Skeletal muscle tissue (tissue), 4 donors: ENCODE data around the gene TMEM214. TPM values are rescaled to one million over a fixed set of nuclear protein-coding genes. Genes with fewer than 3 reads are reported as not detected.

Experiments
- H3K27ac ChIP-seq: one replicate; pipeline ENCODE4 v1.7.0; 2013; ENCODE audit warnings: mild to moderate bottlenecking, low read depth, low read length, inconsistent platforms
- H3K27me3 ChIP-seq, 3 donors: one replicate each; pipeline ENCODE4 v1.7.0; 2013; ENCODE audit warnings: low read length in 3 of 3; ENCODE audit not compliant: control insufficient read depth in 3 of 3, insufficient read depth in 3 of 3
- H3K36me3 ChIP-seq, 3 donors: one replicate each; pipeline ENCODE4 v1.7.0; 2013; ENCODE audit warnings: low read length in 3 of 3; ENCODE audit not compliant: control insufficient read depth in 3 of 3, insufficient read depth in 3 of 3
- H3K4me1 ChIP-seq, 3 donors: one replicate each; pipeline ENCODE4 v1.7.0; 2013; ENCODE audit warnings: low read length in 3 of 3, mild to moderate bottlenecking in 3 of 3; ENCODE audit not compliant: control insufficient read depth in 3 of 3, insufficient read depth in 3 of 3
- H3K4me3 ChIP-seq, 3 donors: one replicate each; pipeline ENCODE4 v1.7.0; 2013; ENCODE audit warnings: low read length in 3 of 3
- H3K9ac ChIP-seq, 3 donors: one replicate each; pipeline ENCODE4 v1.7.0; 2013; ENCODE audit warnings: low read length in 3 of 3, mild to moderate bottlenecking in 3 of 3, moderate library complexity in 2 of 3, low read depth in 1 of 3
- H3K9me3 ChIP-seq, 3 donors: one replicate each; pipeline ENCODE4 v1.7.0; 2013; ENCODE audit warnings: low read length in 3 of 3; ENCODE audit not compliant: control insufficient read depth in 3 of 3
- total RNA-seq: library from RNA; depleted of rRNA; stranded (reverse); fragments of >200 nt; gene quantifications from one replicate; pipeline ENCODE4 v1.2.3, GENCODE V29; 2014
- donor health status: Osteomylitis.

Gene TMEM214
- total RNA-seq, 1 donor from 2014 or later, result 23.5 TPM

GRCh38 chr2:26997394-26997793, 35.4 kb upstream of the TMEM214 start:
- H3K36me3 ChIP-seq, result no peaks in the 10 kb centered on the region
- no peak overlapping the region for H3K27ac ChIP-seq
- no peaks in the 10 kb centered on the region for H3K27me3 ChIP-seq
- no peaks in the 10 kb centered on the region for H3K9me3 ChIP-seq
- H3K4me1 ChIP-seq, result peaks cover 0 to 17% (median 0%) of the 10 kb centered on the region in 3 donors
- H3K4me3 ChIP-seq, result no peak overlapping the region
- no peak overlapping the region for H3K9ac ChIP-seq

GRCh38 chr2:26998323-26998722, 34.4 kb upstream of the TMEM214 start:
- H3K27me3 ChIP-seq, result no peaks in the 10 kb centered on the region
- H3K4me3 ChIP-seq, result no peak overlapping the region
- H3K9ac ChIP-seq, result no peak overlapping the region

GRCh38 chr2:27000228-27000627, 32.5 kb upstream of the TMEM214 start:
- H3K27ac ChIP-seq, result no peak overlapping the region
- H3K9me3 ChIP-seq, result no peaks in the 10 kb centered on the region
- no peaks in the 10 kb centered on the region for H3K27me3 ChIP-seq
- H3K4me3 ChIP-seq, result no peak overlapping the region
- H3K4me1 ChIP-seq, result peaks cover 0 to 25% (median 0%) of the 10 kb centered on the region in 3 donors
- peaks cover 0 to 3% (median 0%) of the 10 kb centered on the region in 3 donors for H3K36me3 ChIP-seq
- no peak overlapping the region for H3K9ac ChIP-seq

More at GRCh38 chr2:26998323-26998722, 34.4 kb upstream of the TMEM214 start:
- Histone ChIP-seq H3K27ac (no peak overlapping the region), H3K9me3 (no peaks in the 10 kb centered on the region), H3K4me1 (peaks cover 0 to 17% (median 0%) of the 10 kb centered on the region in 3 donors), H3K36me3 (peaks cover 0 to 3% (median 0%) of the 10 kb centered on the region in 3 donors)

GRCh38 chr2:27000995-27001394, 31.8 kb upstream of the TMEM214 start:
- H3K27ac ChIP-seq, result no peak overlapping the region
- peaks cover 0 to 3% (median 0%) of the 10 kb centered on the region in 3 donors for H3K36me3 ChIP-seq
- H3K4me1 ChIP-seq, result peaks cover 0 to 25% (median 0%) of the 10 kb centered on the region in 3 donors
- H3K27me3 ChIP-seq, result no peaks in the 10 kb centered on the region
- no peak overlapping the region for H3K4me3 ChIP-seq
- no peak overlapping the region for H3K9ac ChIP-seq
- no peaks in the 10 kb centered on the region for H3K9me3 ChIP-seq

- H3K4me3 ChIP-seq, result no peak overlapping the region
- no peak overlapping the region for H3K27ac ChIP-seq
- no peaks in the 10 kb centered on the region for H3K27me3 ChIP-seq
- H3K36me3 ChIP-seq, result peaks cover 0 to 3% (median 0%) of the 10 kb centered on the region in 3 donors
- no peak overlapping the region for H3K9ac ChIP-seq
- no peaks in the 10 kb centered on the region for H3K9me3 ChIP-seq
- peaks cover 0 to 25% (median 0%) of the 10 kb centered on the region in 3 donors for H3K4me1 ChIP-seq
Measured at GRCh38 chr2:27001950-27002349, 30.8 kb upstream of the TMEM214 start.

- Histone ChIP-seq H3K27me3 (no peaks in the 10 kb centered on the region), H3K4me1 (peaks cover 0 to 22% (median 0%) of the 10 kb centered on the region in 3 donors), H3K9ac (no peak overlapping the region), H3K27ac (no peak overlapping the region), H3K36me3 (peaks cover 0 to 3% (median 0%) of the 10 kb centered on the region in 3 donors), H3K9me3 (no peaks in the 10 kb centered on the region), H3K4me3 (no peak overlapping the region)
Measured at GRCh38 chr2:27003007-27003406, 29.8 kb upstream of the TMEM214 start.

GRCh38 chr2:27003857-27004256, 28.9 kb upstream of the TMEM214 start:
- no peak overlapping the region for H3K9ac ChIP-seq

GRCh38 chr2:27006602-27007415, 26.0 kb upstream of the TMEM214 start:
- Histone ChIP-seq H3K9ac (no peak overlapping the region), H3K4me1 (peaks cover 2 to 24% (median 4%) of the 10 kb centered on the region in 3 donors), H3K4me3 (no peak overlapping the region), H3K27me3 (no peaks in the 10 kb centered on the region), H3K9me3 (no peaks in the 10 kb centered on the region), H3K36me3 (peaks cover 0 to 3% (median 0%) of the 10 kb centered on the region in 3 donors), H3K27ac (no peak overlapping the region)

More at GRCh38 chr2:27003857-27004256, 28.9 kb upstream of the TMEM214 start:
- no peak overlapping the region for H3K27ac ChIP-seq
- H3K4me1 ChIP-seq, result peaks cover 0 to 17% (median 0%) of the 10 kb centered on the region in 3 donors
- H3K36me3 ChIP-seq, result peaks cover 0 to 3% (median 0%) of the 10 kb centered on the region in 3 donors
- H3K27me3 ChIP-seq, result no peaks in the 10 kb centered on the region
- no peaks in the 10 kb centered on the region for H3K9me3 ChIP-seq
- H3K4me3 ChIP-seq, result no peak overlapping the region

- Histone ChIP-seq H3K27me3 (no peaks in the 10 kb centered on the region), H3K9me3 (no peaks in the 10 kb centered on the region), H3K36me3 (peaks cover 0 to 3% (median 0%) of the 10 kb centered on the region in 3 donors), H3K4me1 (peaks cover 6 to 31% (median 7%) of the 10 kb centered on the region in 3 donors), H3K27ac (no peak overlapping the region), H3K4me3 (no peak overlapping the region), H3K9ac (no peak overlapping the region)
Measured at GRCh38 chr2:27007416-27008374, 25.1 kb upstream of the TMEM214 start.
